ENCODE data around the gene CAB39.

CAB39 gene

DNA sequence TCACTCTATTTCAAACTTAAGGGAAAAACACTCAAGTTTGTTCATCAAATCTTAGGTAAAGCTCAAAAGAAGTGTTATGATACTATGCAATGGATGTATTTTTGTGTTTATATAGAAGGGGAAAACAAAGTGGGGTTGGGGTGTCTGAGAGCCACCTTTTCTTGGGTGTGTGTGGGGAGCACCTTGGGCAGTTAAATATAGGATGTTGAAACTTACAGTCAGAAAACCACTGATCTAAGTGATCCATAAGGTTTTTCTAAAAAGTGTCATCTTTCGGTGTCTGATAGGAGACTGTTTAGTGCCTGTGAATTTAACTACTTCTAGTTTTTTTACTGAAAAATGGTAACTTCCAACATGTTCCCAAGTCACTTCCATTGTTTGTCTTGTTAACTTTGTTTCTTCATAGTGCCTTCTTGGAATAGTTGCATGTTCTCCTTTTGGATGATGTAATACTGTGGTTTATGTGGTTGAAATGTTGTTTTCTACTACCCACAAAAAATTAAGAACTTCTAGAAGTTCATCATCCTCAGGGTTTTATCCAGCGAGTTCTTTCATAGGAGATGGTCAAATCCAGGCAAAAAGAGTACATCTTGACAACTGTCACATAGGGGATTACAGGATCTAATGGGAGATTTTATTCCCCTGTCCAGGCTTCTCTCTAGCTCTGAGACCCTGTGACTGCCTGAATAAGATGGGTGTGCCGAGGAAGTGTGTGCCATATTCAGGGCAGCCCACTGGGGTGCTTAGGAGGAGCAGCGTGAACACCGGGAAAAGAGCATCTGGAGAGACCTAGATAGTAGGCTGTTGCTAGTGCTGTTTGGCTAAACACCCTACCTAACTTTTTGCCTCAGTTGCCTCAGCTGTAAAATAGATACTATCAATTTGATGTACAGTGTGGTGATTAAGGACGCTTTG is 46.2 kb downstream of the CAB39 start:
- DNase-seq: no peak

DNA sequence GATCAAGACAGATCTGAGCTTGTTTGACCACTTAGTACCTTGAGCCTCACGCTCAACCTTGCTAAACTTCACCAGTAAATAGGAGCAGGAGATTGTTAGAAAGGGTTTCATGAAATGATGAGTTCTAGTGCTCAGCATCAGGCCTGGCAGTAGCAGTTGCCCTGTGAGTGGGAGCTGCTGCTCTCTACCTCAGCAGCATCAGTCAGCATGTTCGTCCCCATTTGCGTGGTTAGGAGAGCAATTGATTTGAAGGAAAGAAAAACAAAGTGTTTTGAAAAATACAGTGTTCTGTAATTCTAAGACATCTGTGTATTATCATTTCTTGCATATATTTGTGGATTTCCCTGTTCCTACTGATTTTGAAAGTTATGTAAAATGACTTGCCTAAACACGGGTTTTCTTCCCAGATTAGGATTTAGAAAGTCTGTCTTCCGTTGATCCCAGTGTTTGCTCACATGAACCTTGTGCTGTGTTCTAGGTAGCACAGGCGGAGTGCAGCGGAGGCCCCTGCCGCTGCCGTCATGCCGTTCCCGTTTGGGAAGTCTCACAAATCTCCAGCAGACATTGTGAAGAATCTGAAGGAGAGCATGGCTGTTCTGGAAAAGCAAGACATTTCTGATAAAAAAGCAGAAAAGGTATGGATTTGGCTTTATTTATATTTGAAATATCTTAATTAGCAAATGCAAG is 47.0 kb downstream of the CAB39 start:
- DNase-seq: no peak

DNA sequence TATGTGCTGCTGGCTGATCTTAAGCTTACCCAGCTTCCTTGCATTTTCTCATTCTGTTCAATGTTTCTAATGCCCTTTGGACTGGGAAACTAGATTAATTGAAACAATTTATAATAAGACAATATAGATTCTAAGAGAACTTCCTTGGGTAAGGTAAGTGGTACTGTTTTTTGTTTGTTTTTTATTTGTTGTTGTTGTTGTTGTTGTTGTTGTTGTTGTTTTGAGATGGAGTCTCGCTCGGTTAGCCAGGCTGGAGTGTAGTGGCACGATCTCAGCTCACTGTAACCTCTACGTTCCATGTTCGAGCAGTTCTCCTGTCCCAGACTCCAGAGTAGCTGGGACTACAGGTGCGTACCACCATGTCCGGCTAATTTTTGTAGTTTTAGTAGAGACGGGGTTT is 49.1 kb downstream of the CAB39 start:
- no peak for DNase-seq

DNA sequence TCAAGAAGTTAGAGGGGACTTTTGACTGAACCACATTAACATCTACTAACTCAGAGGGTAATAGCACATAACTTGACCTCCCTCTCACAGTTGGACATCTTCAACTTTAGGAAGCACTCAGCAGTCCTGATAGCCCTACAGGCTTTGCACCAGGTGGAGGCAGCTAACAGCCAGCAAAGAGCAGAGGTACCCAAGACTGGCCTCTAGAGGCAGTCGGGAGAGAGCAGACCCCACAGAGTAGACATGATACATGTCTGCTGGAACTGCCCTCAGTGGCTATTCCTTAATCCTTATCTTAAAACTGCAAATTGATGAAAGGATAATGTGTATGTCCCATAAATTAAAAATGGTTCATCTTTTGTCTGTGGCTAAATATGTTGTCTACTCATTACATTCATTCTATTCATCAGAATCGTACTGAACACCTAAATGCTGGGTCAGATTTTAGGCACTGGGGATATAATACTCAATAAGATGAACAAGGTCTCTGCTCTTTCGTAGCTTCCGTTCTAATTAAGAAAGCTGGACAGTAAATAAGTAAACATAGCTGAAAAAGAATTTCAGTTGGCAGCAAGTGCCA is 49.8 kb downstream of the CAB39 start:
- DNase-seq: no peak

DNA sequence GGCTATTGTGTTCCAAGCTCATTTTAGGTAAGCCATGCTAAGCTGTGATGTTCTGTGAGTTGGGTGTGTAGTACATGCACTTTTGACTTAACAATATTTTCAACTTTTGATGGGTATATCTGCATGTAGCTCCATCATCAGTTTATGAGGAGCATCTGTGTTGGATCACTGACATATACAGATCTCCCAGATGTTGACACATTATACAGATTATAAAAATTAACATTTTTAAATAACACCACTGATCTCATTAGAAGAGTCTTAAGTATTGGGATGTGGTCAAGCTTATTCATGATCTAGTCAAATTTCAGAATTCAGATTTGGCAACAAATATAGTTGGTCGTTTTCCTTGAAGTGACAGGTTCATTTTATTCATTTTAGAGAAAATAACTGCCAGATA is 51.7 kb downstream of the CAB39 start:
- DNase-seq: no peak

DNA sequence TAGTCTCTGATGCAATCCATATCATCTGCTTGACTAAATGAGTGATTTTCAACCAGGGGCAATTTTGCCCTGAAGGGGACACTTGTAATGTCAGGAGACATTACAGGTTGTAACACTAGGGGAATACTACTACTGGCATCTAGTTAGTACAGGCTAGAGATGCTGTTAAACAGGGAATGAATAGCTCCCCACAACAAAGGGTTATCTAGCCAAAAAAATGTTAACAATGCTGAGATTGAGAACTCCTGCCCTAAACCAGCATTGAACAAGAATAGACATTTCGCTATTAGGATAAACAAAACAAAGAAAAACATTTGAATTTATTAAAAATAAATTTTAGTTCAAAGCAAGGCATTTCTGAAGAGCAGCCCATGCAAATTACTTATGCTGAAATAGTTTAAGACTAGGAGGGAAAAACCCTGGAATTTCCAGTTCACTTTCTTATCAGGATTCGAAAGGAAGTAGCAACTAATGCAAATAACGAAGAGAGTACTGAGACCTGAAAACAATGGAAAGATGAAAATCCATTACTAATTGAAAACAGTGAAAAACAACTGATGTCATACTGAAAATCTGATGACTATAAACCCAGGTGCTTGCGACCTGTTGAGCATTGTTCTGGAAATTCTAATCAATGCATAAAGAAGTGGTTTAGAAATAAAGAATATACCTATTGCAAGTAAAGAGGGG is 53.1 kb downstream of the CAB39 start:
- no peak for DNase-seq

DNA sequence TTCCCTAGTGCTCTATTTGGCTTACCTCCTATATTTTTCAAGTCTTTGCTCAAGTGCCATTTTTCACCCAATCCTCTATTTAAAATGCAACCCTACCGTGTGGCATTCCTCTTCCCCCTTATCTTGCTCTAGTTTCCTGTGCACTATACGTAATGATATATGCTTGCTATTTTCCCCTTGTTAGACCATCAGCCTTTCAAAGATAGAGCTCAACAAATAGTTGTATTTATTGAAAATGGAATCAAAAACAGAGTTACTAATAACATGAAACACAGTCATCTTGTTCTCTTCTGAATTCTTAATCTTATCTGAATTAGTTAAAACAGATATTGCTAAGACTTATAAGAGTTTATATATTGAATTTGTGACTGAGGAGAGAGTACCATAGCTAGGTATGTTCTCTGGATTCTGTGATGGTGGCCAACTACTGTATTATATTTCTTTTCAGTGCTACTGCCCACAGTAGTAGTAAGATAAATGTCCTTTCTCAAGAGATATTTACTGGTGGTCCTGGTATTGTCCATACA is 55.3 kb downstream of the CAB39 start:
- no peak for DNase-seq

DNA sequence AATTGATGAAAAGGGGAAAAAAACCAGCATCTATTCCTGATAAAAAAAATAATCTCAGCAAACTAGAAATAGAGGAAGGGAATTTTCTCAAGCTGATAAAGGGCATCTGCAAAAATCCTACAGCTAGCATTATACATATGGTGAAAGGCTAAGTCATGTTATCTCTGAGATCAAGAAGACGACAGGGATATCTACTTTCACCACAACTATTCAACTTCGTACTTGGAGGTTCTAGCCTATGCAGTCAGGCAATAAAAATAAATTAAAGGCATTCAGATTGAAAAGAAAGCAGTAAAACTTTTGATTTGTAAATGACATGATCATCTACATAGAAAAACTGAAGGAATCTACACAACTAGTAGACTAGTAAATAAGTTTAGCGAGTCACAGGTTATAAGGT is 58.2 kb downstream of the CAB39 start:
- no peak for DNase-seq

DNA sequence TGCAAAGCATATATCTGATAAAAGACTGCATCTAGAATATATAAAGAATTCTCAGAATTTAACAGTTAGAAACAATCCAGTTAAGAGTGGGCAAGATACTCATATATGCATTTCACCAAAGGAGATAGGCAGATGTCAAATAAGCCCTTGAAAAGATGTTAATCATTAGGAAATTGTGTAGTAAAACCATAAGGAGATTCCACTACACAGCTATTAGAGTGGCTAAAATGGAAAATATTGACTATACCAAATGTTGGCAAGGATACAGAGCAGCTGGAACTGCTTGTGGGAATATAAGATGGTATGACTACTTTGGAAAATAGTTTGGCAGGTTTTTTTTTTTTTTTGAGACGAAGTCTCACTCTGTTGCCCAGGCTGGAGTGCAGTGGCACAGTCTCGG is 59.5 kb downstream of the CAB39 start:
- no peak for DNase-seq

DNA sequence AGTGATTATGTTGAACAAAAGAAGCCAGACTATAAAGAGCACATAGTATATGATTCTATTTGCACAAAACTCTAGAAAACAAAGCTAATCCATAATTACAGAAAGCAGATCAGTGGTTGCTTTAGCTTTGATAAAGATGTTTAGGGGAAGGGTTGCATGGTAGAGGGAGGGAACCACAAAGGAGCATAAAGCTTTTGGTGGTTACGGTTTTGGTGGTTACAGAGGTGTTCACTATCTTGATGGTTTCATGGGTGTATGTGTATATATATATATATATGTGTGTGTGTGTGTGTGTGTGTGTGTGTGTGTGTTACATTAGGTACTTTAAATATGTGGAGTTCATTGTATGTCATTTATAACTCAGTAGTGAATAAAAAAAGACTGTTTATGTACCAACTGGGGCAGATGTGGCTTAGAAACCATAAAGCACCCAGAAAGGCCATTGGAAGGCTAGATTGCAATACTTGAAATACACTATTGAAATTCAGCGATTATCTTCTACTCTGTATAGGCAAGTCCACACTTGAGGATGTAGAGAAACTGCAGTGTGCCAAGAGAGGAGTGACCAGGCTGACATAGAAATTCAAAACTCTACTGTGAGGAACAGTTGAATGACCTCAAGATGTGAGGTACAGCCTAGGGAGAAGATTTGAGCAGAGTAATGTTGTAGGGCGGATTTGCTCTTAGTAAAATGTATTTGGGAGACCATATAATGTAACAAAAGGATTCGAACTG is 60.6 kb downstream of the CAB39 start:
- no peak for DNase-seq

DNA sequence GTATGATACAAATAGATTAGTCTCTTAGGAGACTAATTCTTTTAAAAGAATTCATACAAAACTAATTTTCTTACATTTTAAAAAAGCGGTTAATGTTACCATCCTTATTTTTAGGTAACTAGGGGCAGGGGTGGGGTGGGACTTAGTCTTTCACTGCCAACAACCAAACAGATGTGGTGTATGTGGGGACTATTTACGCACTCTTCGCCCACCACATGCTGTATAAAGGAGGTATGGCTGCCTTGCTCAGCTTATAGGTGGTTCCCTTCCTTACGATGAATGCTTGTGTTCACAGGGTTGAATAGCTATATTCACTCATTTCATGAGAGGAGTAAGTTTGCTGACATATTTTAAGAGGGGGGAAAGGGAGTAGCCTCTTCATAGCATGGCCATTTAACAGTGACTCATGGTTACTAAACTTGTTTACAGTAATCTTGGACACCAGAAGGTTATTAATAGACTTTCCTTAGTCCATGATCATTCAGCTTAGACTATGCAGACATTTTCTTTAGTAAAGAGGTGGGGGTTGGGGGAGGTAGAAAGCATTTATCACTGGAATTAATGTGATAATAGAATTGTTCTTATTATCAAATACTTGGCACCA is 61.8 kb downstream of the CAB39 start:
- no peak for DNase-seq

DNA sequence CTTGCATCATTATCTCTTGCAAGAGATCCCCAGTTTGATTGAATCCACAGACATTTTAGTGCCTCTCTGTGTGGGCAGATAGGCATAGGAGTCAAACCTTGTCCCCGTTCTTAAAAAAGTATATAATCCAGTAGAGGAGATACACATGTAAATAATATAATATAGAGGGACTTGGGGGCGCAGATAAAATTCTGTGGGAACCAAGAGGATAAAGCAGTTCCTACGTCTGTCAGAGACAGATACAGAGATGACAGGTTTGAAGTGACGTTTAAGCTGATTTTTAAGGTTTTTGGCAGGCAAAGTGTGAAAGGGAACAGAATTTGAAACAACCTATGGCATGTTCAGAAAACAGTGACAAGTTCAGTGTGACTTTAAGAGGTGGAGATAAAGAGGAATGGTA is 63.1 kb downstream of the CAB39 start:
- no peak for DNase-seq

DNA sequence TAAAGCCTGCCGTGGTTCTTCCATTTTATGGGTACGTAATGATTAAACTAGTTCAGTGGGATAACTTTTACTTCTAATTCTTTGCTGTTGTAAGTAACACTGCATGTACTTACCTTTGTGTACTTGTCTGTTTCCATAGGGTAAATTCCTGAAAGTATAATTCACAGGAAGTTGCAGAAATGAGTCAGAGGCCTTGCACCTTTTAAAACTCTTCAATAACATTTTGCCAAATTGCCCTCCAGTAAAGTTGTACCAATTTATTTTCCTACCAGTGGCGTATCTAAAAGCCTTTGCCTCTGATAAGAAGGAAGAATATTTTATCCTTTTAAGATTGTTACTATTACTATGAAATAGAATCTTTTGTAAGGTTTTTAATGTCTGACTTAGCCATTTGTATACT is 65.1 kb downstream of the CAB39 start:
- no peak for DNase-seq

DNA sequence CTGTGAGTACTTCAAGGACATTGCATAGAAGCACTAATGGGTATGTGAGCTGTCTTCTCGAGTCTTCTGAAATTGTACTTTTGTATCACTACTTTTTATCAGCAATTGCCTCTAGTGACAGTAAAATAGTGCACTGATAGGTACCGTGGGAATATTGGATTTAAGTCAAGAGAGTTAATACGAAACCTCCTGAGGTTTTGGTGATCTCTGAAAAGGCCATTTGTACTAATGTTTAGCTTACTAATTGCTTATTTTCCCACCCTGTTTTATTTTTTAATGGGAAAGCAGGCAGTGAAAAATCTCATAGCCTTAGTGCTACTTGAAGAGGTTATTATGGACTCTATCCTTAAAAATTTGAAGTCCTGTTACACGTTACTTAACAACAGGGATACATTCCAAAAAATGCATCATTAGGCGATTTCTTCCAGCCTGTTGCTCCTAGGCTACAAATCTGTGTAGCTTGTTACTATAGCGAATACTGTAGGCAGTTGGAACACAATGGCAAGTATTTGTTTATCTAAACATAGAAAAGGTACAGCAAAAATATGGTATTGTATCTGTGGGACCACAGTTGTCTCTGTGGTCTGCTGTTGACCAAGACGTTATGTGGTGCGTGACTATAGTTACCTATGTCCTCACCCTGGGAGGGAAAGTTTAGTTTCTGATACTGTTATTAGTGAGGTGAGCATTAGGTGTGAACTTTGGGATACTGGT is 65.9 kb downstream of the CAB39 start:
- no peak for DNase-seq

DNA sequence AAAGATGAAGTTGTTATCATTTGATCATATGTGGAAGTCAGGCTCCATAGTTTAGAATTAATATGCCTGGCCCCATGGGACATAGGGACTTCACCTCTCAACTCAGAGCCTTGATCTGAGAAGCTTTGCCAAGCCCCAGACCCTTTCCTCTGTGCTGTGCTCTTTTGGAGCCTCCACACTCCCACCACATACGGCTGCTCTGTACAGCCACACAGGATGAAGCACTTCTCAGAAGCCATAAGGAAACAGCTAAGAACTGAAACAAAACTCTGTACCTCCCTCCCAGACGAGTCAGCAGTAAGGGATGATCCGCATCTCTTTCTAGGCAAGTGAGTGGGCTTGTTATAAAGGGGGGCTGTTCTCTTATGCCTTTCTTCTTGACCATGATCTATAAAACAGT is 66.5 kb downstream of the CAB39 start:
- no peak for DNase-seq

DNA sequence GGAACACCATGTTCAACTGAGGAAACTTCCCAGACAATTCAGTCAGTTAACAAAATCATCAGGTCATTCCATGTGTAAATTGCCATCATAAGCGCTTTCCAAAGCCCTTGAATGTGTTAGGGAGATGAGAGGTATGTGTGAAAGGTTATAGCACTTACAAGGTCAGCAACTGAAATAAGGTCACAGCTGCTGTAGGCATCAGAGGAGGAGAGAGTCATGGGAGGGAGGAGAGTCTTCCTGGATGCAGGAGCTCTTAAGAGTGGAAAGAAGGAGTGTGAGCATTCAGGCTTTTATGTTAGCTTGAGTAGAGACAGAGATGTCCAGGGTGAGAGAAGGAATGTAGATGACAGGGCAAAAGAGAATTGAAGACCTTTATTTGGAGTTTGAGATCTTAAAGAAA is 67.0 kb downstream of the CAB39 start:
- DNase-seq: no peak

DNA sequence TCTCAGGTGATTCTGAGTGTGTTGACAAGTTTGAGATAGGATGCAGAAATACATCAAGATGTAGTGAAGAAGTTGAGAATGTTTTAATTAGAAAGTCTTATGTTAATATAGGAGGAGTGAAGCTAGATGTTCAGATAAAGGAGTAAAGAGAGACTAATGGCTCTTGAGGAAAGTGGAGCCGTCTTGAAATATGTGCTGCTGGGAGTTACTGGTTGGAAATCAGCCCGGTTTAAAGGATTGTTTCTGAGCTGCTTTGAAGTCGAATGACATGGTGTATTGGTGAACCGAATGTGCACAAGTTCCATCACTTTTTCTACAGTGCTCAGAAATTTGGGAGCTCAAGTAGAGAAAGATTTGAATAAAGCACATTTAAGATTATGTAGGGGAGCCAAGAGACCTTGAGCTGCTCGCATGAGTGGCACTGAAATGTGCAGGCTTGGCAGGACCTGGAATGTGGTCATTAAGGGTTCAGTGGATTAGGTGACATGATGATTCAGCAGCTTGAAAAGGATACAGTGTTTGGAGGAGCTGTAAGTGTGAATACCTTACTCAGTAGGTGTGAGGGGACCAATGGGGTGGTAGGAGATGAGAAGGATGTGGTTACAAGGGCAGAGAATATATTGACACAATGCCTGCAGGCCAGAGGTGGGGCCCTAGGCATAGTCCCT is 68.6 kb downstream of the CAB39 start:
- DNase-seq: peak; percentile 62

DNA sequence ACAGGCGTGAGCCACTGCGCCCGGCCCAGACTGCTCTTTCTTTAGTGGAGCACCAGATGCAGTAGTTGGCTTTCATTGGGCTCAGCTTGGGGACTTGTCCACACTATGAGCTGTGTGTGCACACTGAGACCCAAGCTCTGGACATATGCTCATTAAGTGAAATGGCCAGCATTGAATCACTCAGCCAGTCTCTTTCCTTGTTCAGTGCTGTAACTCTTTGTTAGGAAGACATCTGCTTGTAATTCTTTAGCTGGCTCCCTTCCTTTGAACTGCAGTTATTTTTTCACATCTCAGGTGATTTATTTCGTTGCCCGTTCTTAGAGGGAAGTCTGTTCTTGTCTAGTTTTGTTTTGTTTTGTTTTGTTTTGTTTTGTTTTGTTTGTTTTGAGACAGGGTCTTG is 70.5 kb downstream of the CAB39 start:
- DNase-seq: no peak

DNA sequence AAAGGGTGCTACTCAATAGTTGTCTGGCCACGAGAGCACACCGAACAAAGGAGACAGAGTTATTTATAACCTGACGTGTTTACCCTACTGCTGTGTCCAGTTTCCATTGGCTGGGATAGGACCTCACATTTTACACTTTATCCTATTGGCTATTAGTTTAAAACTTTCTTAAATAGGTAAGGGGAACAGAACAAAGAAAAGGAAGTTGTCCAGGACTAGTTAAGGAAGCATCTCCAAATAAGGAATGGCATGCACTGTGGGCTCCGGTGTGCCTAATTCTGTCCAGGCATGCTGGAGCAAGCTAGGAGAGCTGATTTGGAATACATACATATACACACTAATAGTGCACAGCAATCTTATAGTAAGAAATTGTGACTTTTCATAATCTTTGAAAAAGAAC is 72.2 kb downstream of the CAB39 start:
- DNase-seq: no peak

DNA sequence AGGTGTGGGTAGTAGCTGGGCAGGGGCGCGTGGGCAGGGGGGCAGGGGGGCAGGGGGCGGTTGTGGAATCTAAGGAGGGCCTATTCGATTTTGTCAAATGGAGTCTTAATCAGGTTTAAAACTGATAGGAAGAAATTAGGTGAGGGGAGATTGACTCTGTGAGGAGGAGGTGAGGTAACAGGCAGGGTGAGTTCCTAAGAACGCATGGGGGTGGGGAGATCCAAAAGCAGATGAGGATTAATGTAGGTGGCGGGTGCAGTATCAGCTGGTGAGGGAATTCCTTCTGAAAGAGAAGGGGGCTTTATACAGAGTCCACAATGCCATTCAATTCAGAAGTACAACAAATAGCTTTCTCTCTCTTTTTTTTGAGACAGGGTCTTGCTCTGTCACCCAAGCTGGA is 72.7 kb downstream of the CAB39 start:
- no peak for DNase-seq

DNA sequence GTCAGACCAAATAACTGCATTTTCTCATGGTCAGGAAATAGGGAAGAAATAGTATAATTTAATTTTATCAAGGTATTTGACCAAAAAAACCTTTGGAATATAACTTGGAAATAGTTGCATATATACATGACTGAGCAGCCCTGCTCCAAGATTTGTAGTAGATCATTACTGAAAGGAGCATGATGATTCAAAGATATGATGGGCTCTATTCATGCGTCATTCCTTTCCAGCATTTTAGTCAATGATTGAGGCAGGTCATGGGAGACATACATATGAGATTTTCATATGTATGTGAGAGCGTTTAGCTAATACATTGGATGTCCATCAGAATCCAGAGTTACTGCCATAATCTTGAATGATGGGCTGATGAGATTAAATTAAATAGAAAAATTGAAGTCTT is 74.5 kb downstream of the CAB39 start:
- DNase-seq: no peak
